Vagina (tissue), 2 donors: Measurements from ENCODE around the gene KLC3.

Source experiments
- CTCF ChIP-seq, 3 experiments: fragments of 450-650 bp in 2 of 3; fragments of 200-600 bp in 1 of 3; sonication (generic) in 1 of 3; IDR thresholded peaks; one replicate each; pipeline ENCODE4 v1.5.1; 2017 to 2019; ENCODE audit warnings: antibody characterized with exemption in 3 of 3, mild to moderate bottlenecking in 2 of 3, moderate library complexity in 2 of 3
- POLR2A ChIP-seq, 2 donors: fragments of 450-650 bp; IDR thresholded peaks; one replicate each; pipeline ENCODE4 v1.6.1; 2017; ENCODE audit warnings: antibody characterized with exemption in 2 of 2, mild to moderate bottlenecking in 2 of 2, moderate library complexity in 2 of 2
- POLR2AphosphoS5 ChIP-seq, 2 donors: sonication (generic); formaldehyde crosslinking; IDR thresholded peaks; one replicate each; pipeline ENCODE4 v1.9.0; 2017; ENCODE audit warnings: antibody characterized with exemption in 2 of 2, mild to moderate bottlenecking in 2 of 2, low read depth in 1 of 2; ENCODE audit not compliant: insufficient read depth in 1 of 2

GRCh38 chr19:45355910-45356309, 15.4 kb downstream of the KLC3 start:
- TF ChIP-seq CTCF (IDR thresholded peaks at IDR 0.05) = no peak
- no peak for TF ChIP-seq POLR2AphosphoS5 (IDR thresholded peaks at IDR 0.05; ENCODE audit: insufficient read depth in 1 of 2, low read depth in 1 of 2)
- no peak for TF ChIP-seq POLR2A (IDR thresholded peaks at IDR 0.05)
